Measurements from ENCODE around the gene GYS1.
A peak's percentile ranks its signal among the peaks of the same experiment; 100 is the strongest.

GYS1 gene

DNA sequence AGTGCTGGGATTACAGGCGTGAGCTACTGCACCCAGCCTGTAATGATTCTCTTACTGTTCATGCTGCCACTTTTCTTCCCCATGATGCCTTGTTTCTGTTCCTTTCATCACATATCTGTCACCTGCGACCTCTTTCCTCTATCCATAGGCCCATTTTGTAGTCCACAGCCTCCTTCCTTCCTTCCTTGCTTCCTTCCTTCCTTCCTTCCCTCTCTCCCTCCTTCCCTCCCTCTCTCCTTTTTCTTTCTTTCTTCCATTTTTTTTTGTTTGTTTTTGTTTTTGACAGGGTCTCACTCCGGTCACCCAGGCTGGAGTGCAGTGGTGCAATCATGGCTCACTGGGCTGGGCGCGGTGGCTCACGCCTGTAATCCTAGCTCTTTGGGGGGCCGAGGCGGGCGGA, 4.2 kb downstream of the GYS1 start:
- DNase-seq (ENCODE audit: low read depth) = no peak

DNA sequence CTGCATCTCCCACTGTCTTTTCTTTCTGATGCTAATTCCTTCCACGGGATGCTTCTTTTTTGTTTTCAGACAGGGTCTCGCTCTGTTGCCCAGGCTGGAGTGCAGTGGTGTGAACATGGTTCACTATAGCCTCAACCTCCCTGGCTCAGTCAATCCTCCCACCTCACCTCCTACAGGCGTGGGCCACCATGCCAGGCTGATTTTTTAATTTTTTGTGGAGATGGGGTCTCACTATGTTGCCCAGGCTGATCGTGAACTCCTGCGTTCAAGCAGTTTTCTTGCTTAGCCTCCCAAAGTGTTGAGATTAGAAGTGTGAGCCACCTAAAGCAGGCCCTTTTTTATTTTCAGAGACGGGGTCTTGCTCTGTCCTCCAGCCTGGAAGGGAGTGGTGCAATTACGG, 4.8 kb downstream of the GYS1 start:
- DNase-seq (ENCODE audit: low read depth) = no peak

DNA sequence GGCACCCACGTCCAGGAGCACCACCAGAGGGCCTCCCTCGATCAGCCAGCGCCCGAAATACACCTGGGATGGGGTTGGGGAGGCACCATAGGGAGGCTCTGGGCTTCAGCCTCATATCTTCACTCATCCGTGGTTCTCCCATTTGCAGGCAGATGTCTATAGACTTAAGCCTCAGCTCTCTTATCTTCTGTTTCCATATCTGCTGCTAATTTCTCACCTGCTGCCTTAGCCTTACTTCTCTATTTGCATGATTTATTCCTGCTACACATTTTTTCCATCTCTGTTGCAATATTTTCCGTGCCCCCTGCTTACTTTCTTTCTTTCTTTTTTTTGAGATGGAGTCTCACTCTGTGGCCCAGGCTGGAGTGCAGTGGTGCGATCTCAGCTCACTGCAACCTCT, 5.8 kb downstream of the GYS1 start:
- DNase-seq (ENCODE audit: low read depth) = no peak

DNA sequence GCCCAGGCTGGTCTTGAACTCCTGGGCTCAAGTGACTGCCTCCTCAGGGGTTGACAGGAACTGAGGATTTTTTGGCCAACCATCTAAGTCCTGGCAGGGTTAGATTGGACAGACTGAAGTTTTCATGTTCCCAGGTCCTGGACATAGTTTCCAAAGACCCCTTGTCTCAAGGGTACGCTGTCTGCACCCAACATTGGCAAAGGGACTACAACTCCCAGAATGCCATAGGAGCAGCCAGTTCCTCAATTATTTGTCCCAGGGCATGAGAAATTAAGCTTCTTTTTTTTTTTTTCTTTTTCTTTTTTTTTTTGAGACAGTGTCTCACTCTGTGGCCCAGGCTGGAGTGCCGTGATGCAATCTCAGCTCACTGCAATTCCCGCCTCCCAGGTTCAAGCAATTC, 6.9 kb downstream of the GYS1 start:
- no peak for DNase-seq (ENCODE audit: low read depth)

DNA sequence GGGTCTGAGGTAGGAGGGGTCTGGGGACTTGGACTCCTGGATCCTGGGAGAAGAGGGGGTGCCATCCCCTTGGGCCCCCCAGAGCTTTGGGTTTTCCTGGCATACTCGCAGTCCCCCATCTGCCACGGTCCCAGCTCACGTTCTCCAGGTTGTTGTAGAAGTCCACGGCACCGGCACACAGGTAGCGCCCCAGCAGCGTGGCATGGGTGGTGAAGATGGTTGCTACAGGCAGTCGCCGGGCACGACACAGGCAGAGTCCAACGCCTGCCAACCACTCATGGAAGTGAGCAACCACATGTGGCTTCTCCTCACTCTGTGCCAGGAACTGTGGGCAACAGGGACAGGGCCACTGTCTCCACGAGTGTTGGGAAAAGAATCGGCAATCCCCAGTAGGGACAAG, 7.4 kb downstream of the GYS1 start:
- no peak for DNase-seq (ENCODE audit: low read depth)

DNA sequence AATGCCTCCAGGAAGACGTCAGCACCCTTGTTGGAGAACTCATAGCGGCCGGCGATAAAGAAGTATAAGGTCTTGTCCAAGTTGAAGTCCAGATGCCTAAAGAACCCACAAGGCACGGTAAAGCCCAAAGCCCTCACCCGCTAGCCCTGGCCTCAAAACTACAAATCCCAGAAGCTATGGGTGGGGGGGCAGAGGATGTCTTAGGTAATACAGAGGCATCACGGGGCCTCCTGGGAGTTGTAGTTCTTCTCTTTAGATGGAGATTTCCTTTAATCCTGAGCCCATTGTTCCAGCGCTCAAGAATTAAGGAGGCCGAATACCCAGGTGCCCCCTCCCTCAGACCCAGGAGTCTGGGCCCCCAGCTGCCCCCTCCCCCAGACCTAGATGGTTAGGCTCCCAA, 10.8 kb downstream of the GYS1 start:
- no peak for DNase-seq (ENCODE audit: low read depth)

DNA sequence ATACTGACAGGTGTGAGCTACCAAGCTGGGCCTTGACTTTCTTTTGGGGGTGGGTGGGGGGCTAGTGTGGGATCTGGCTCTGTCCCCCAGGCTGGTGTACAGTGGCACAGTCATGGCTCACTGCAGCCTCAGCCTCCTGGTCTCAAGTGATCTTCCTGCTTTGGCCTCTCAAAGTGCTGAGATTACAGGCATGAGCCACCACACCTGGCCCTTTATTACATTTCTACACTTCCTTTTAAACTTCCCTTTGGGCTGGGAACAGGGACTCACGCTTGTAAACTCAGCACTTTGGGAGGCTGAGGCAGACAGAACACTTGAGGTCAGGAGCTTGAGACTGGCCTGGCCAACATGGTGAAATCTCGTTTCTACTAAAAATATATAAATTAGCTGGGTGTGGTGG, 16.0 kb downstream of the GYS1 start:
- no peak for DNase-seq (ENCODE audit: low read depth)

DNA sequence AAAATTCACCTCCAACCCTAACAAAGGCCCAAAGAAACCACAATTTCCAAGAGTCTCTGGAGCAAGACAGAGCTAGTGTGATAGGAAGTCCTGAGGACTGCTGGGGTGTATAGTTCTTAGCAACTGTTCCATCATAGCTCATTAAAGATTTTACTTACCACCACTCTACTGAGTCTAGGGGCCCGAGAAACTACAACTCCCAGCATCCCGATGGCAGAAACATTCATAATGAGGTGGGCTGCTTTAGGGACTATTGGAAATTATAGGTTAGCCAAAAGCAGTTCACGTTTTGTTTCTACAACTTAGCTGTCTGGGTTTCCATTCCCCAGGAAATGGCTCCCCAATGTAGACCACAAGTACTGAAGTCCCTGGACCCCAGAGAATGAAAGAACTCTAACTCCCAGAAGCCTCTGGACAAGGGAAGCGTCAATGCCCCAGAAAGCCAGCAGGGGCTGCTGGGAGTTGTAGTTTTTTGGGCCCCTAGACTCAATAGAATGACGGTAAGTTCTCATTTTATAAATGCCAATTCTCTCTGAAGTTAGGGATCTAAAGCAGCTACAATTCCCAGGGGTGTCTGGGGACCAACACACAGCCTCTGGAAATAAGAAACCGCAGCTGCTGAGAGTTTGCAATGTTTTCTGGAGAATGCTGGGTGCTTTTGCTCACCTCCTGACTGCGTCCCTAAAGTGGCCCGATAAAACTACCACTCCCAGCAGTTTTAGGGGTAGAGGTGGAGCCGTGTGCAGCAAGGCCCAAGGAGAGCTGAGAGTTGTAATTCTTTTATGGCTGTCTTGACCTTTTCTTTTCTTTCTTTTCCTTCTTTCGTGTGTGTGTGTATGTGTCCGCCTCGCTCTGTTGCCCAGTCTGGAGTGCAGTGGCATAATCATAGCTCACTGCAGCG, 16.9 kb downstream of the GYS1 start:
- no peak for DNase-seq (ENCODE audit: low read depth)

DNA sequence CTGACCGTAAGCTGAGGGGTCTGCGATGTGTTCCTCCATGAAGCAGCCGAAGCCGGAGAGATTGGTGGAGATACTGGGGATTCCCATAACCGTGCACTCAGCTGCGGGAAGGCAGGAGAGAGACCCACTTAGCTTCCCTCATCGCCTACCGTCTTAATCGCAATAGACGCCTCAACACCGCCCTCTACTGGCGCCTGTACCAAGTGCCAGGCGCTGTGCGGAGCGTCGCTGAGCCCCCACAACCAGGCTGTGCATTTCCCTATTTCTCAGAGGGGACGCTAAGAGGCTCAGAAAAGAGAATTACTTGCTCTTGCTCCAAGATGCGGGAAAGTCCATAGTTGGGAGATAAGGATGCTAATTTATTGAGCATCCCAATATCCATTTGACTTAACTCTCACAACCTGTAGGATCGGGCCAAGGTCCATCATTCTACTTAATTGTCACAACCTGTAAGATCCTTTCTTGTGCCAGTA, 22.1 kb downstream of the GYS1 start:
- no peak for DNase-seq (ENCODE audit: low read depth)

DNA sequence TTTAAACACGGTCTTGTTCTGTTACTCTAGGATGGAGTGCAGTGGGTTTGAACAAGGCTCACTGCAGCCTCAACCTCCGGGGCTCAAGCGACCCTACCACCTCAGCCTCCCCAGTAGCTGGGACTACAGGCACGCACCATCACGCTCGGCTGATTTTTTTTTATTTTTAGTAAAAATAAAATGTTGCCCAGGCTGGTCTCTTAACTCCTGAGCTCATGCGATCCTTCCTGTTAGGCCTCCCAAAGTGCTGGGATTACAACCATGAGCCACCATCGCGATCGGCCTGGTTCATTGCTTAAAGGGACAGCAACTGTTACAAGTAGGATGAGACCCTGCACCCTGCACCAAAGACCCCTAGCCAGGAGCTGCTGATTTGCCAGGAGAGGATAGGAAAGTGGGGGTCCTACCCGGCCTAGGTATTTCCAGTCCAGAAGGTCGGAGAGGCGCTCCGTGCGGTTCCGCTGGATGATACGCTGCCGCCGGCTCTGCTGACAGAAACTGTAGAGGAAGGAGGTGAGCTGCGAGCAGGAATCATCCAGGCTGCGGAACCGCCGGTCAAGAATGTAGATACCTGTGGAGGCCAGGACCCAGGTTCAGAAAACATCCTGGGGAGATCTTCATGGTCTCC, 22.9 kb downstream of the GYS1 start:
- no peak for DNase-seq (ENCODE audit: low read depth)

DNA sequence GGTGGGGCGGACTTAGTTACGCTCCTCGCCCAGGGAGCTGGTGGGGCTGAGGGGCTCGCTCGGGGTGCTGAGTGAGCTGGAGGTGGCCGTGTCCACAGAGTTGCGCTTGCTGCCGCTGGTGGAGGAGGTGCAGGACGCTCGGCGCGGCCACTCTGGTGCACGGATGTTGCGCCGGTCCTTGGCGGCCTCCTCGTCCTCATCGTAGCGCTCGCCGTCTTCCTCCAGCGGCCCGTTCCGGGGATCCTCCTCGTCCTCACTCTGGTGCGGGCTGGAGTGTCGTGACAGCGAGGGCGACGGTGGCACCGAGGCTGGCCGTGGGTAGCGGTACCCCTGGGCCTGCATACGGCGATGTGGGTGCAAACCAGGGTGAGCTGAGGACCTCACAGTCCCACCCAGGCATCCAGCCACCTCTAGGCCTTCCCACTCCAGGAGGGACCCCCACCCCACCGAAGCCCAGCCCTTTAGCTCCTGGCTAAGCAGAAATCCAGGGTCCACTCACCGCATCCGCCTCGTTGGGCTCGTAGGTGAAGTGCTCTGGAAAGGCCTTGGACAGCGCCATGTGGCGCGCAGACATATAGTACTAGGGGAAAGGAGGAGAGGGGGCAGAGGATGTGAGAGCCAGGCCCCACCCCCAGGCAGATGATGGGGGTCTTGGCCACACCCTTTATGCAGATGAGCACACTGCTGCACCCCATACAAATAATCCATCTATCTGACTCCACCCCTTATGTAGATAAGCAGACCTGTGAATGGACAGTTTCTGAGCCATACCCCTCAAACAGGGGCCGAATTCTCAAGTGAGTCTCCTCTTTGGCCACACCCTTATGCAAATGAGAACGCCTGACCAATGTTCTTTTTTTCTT, 23.6 kb downstream of the GYS1 start:
- DNase-seq (ENCODE audit: low read depth) = no peak

DNA sequence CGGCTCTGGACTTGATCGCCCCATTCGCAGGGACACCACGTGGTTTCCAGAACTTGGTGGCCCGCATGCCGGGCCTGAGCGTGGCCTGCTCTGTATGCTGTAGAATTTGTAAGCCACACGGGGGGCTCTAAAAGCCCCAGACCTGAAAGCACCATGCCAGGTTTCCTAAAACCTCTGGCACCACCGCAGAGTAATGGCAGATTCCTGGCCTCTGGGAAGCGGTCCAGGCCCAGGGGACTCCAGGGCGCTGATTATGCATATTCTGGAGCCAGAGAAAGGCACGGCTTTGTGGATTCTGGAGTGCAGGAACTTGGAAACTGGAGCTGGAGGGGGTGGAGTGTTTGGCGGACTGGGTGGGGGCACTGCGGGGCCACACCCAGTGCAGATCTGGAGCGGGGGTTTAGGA, 24.3 kb downstream of the GYS1 start:
- DNase-seq (ENCODE audit: low read depth) = no peak

DNA sequence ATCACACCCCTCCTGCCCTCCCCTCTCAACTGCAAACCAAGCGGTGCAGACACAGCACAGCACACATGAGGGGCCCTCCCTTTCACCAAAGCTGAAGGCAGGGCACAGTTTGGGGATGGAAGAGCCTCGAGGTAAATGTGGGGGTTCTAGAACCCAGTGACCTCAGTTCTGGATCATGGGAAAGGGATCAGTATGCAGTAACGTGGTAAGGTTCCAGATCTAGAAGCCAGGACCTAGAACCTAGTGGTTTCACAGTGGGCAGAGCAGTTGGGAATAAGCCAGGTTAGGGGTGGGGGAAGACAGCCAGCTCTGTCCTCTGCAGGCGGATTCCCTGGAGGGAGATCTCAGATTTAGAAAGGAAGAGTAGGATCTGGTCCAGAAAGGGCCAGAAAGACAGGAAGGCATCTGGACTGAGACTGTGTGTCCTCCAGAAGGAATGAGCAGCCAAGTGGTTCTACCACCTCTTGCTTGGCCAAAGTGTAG, 24.9 kb downstream of the GYS1 start:
- DNase-seq (ENCODE audit: low read depth) = no peak

DNA sequence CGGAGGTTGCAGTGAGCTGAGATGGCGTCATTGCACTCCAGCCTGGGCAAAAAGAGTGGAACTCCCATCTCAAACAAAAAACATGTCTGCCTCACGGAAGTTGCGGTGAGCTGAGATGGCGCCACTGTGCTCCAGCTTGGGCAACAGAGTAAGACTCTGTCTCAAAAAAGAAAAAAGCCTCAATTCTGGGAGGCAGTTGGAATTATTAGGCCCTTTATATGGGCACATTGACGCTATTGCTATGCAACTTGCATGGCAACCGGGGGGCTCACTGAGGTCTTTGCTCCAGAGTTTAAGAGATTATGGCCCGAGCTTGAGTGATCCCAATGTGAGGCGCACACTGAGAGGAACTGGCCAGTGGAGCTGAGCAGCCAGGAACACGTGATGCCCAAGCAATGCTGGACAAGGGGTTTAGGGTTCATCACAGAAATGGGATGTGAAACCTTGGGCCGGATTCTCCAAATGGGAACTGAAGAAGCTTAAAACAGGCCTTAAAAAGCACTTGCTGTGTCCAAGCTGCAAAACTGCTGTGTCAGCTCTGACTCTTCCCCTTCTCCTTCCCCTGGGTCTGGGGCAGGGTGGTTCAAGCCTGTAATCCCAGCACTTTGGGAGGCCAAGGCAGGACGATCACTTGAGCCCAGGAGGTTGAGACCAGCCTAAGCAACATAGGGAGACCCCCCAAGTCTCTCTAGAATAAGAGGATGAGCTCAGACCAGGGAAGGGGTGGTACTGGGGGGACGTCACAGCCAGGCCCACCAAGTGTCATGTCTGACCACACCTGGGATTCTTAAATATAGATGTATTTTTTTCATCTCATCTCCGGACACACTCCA, 25.5 kb downstream of the GYS1 start:
- DNase-seq (ENCODE audit: low read depth) = no peak

DNA sequence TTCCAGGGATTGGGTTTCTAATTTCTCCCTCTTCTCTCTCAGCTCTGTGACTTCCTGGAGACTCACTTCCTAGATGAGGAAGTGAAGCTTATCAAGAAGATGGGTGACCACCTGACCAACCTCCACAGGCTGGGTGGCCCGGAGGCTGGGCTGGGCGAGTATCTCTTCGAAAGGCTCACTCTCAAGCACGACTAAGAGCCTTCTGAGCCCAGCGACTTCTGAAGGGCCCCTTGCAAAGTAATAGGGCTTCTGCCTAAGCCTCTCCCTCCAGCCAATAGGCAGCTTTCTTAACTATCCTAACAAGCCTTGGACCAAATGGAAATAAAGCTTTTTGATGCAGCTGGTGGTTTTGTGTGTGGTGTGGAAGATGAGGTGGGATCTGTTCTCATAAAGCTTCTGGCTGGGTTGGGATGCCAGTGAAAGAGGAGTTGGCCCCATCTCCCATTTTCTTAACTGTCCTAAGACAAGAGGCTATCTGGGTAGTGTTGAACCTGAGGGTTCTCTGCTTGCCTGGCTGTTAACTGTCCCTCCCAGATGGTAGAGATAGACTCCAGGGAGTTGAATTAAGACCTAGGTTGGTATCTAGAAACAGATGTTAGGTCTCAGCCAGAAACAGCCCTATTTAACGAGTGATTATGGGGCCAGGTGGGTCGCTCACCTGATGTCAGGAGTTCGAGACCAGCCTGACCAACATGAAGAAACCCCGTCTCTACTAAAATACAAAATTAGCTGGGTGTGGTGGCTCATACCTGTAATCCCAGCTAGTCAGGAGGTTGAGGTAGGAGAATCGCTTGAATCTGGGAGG, 26.4 kb downstream of the GYS1 start:
- no peak for DNase-seq (ENCODE audit: low read depth)

DNA sequence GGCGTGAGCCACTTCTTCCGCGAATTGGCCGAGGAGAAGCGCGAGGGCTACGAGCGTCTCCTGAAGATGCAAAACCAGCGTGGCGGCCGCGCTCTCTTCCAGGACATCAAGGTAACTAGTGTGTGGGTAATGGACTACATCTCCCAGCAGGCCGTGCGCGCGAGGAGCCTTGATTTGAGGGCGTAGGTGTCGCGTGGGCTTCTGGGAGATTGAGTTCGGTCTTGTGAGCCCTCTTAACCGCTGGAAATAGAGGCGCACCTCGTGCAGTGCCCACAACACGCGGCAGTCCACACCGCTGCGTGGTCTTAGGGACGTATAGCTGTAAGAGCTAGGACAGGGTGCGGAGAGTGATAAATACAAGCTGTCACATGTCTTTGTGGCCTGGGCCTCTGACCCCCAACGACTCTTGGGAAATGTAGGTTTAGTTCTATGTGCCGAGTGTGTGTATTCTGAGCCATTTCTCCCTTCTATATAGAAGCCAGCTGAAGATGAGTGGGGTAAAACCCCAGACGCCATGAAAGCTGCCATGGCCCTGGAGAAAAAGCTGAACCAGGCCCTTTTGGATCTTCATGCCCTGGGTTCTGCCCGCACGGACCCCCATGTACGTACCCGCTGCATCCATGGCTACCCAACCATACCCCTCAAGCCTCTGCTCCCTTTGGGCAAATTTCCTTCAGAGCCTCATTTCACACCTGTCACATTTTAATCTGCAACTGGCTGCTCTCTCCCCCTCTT, 27.1 kb downstream of the GYS1 start:
- no peak for DNase-seq (ENCODE audit: low read depth)

DNA sequence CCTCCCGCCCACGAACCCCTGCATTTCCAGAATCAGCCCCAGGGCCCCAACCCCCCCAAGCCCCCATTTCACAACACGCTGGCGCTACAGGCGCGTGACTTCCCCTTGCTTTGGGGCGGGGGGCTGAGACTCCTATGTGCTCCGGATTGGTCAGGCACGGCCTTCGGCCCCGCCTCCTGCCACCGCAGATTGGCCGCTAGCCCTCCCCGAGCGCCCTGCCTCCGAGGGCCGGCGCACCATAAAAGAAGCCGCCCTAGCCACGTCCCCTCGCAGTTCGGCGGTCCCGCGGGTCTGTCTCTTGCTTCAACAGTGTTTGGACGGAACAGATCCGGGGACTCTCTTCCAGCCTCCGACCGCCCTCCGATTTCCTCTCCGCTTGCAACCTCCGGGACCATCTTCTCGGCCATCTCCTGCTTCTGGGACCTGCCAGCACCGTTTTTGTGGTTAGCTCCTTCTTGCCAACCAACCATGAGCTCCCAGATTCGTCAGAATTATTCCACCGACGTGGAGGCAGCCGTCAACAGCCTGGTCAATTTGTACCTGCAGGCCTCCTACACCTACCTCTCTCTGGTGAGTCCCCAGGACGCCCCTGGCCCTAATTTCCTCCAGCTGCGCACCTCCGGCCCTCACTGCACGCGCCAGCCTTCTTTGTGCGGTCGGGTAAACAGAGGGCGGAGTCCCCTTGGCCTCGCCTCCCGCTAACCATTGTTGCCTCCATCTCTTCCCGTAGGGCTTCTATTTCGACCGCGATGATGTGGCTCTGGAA, 27.9 kb downstream of the GYS1 start, which contains the start of gene FTL:
Gene FTL (plus strand): TSS at position 270 of the 766 bp plus-strand sequence. CDS start 199 bp downstream, at position 469.
- DNase-seq (ENCODE audit: low read depth) = peak; percentile 61

DNA sequence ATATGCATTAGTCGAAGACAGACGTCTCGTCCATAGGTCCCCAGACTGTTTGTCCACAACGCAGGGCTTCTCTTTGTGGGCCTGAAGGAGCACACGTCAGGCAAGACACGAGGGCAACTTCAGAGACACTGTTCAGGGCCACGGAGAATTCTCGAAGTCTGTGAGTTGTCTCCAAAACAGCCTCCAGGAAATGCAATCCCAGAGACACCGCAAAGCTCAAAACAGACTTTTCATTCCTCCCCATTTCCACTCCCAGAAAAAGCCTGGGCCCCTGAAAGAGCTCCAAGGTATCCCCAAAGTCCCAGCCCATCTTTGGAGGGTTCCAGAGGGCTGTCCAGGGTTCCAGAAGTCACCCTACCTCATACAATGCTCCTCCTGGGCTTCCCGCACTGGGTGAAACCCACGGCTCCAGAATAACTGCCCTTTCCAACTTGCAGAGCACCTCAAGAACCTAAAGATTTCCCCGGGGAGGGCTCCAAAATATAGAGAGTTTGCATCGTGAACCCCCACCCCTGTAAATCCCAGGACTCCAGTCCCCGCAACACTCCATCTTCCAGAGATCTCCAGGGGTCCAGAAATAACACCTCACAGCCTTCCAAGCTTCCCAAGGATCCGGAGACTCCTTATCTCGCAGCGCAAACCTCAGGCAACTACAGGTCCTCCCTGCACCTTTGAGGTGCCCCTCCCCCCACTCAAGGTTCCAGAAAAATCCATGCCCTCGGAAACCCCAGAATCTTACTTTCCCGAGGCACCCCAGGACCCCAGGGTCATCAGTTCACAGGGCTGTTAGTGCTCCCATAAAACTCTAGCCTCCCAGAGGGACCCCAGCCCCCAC, 28.7 kb downstream of the GYS1 start:
- no peak for DNase-seq (ENCODE audit: low read depth)

All from GM04503 (cell line).